Ishikawa (cell line): ENCODE measurements around the gene UGT2B7.

ENCODE experiments used
- CEBPB ChIP-seq: IDR thresholded peaks from 2 replicates; pipeline ENCODE4 v1.6.1; 2012
- CREB1 ChIP-seq: IDR thresholded peaks from 2 replicates; pipeline ENCODE4 v1.6.1; 2012; ENCODE audit warnings: low read depth
- EGR1 ChIP-seq: IDR thresholded peaks from 2 replicates; pipeline ENCODE4 v1.6.1; 2012
- EP300 ChIP-seq: IDR thresholded peaks from 2 replicates; pipeline ENCODE4 v1.6.1; 2012; ENCODE audit warnings: borderline replicate concordance
- MAX ChIP-seq: IDR thresholded peaks from 2 replicates; pipeline ENCODE4 v1.6.1; 2012
- NFIC ChIP-seq: IDR thresholded peaks from 2 replicates; pipeline ENCODE4 v1.6.1; 2012
- RAD21 ChIP-seq: IDR thresholded peaks from 2 replicates; pipeline ENCODE4 v1.6.1; 2012; ENCODE audit warnings: low read depth
- REST ChIP-seq: IDR thresholded peaks from 2 replicates; pipeline ENCODE4 v1.6.1; 2012; ENCODE audit warnings: low read depth, mild to moderate bottlenecking
- TAF1 ChIP-seq: IDR thresholded peaks from 2 replicates; pipeline ENCODE4 v1.6.1; 2012; ENCODE audit warnings: low read depth, mild to moderate bottlenecking
- TCF12 ChIP-seq: IDR thresholded peaks from 2 replicates; pipeline ENCODE4 v1.6.1; 2012; ENCODE audit warnings: low read depth
- USF1 ChIP-seq: IDR thresholded peaks from 2 replicates; pipeline ENCODE4 v1.6.1; 2012
- YY1 ChIP-seq: IDR thresholded peaks from 2 replicates; pipeline ENCODE4 v1.6.1; 2012; ENCODE audit warnings: low read depth
- ZBTB7A ChIP-seq: IDR thresholded peaks from 2 replicates; pipeline ENCODE4 v1.6.1; 2012; ENCODE audit warnings: low read depth

- TF ChIP-seq REST (no peak), YY1 (no peak), TAF1 (no peak), CREB1 (no peak), EP300 (no peak), CEBPB (no peak), NFIC (no peak), ZBTB7A (no peak), USF1 (no peak), TCF12 (no peak), EGR1 (no peak), RAD21 (no peak), MAX (no peak)
Measured at GRCh38 chr4:69092190-69092589, 4.1 kb upstream of the UGT2B7 start.
